GM21786 (cell line): Measurements from ENCODE around the gene ZNF286A.
"Not testable (repeated sequence)": the region's sequence is repeated elsewhere in the genome, so short reads cannot be mapped to it uniquely, and the experiment has no call there.

ENCODE experiments used
- ATAC-seq: cut with Tn5 transposase; IDR thresholded peaks from one replicate; pipeline ENCODE4 v1.9.1; 2021; ENCODE audit not compliant: unreplicated experiment

ZNF286A gene

DNA sequence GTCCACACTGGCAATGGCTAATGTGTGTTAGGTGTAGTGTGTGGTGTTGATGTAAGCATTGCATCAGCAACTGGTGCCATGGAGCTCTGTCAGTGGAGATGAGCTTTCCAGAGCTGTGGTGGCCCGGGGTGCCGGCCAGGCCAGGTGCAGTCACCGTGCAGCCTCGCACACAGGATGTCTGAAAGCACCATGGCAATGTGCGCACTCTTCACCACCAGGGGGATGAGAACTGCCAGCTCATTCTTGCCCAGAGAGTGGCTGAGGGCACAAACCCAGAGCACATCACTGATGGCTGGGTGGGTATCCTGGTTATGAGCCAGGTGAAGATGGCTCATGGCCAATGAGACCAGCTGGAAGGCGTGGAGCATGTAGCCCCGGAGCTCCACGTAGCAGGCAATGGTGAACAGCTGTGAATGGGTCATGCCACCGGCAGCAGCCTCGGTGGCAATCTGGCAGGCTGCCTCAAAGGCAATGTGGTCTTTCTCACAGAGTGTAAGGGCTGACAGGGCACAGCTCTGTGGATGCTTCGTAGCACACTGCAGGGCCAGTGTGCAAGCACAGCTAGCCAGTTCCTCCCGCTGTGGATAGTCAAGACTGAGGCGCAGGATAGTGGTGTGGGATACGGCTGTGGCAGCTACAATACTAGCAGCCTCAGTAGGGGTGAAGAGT is 69.4 kb downstream of the ZNF286A start:
- not testable (repeated sequence) for ATAC-seq
